Uterus (tissue), 4 donors: ENCODE data around the gene OMA1. TPM values are rescaled to one million over a fixed set of nuclear protein-coding genes. Genes with fewer than 3 reads are reported as not detected.

Experiments
- DNase-seq, 2 donors: peaks; one replicate each; pipeline ENCODE4 v3.0.0-alpha.2; 2019 to 2020
- H3K27ac ChIP-seq, 2 donors: fragments of 200-600 bp; sonication (generic); 1 replicate in 1 of 2; 2 replicates in 1 of 2; pipeline ENCODE4 v1.5.1; 2016 to 2018
- H3K27me3 ChIP-seq, 2 donors: fragments of 200-600 bp; sonication (generic); one replicate each; pipeline ENCODE4 v1.5.1; 2018 to 2019; ENCODE audit warnings: control low read depth in 1 of 2
- H3K36me3 ChIP-seq, 2 donors: fragments of 200-600 bp; sonication (generic); one replicate each; pipeline ENCODE4 v1.5.1; 2019; ENCODE audit warnings: control low read depth in 1 of 2
- H3K4me1 ChIP-seq, 2 donors: fragments of 200-600 bp; sonication (generic); one replicate each; pipeline ENCODE4 v1.5.1; 2018 to 2019; ENCODE audit warnings: control low read depth in 1 of 2
- H3K4me3 ChIP-seq, 2 donors: fragments of 200-600 bp; sonication (generic); 1 replicate in 1 of 2; 2 replicates in 1 of 2; pipeline ENCODE4 v1.5.1; 2018 to 2019; ENCODE audit warnings: mild to moderate bottlenecking in 1 of 2
- H3K9me3 ChIP-seq, 2 donors: fragments of 200-600 bp; sonication (generic); one replicate each; pipeline ENCODE4 v1.5.1; 2019; ENCODE audit warnings: control low read depth in 1 of 2
- CTCF ChIP-seq, 4 experiments: fragments of 200-600 bp in 2 of 4; fragments of 450-650 bp in 2 of 4; sonication (generic) in 2 of 4; IDR thresholded peaks; one replicate each; pipeline ENCODE4 v1.5.1; 2016 to 2019; ENCODE audit warnings: antibody characterized with exemption in 4 of 4, mild to moderate bottlenecking in 2 of 4, moderate library complexity in 1 of 4
- POLR2A ChIP-seq, 2 donors: fragments of 450-650 bp; IDR thresholded peaks; one replicate each; pipeline ENCODE4 v1.6.1; 2016; ENCODE audit warnings: antibody characterized with exemption in 2 of 2, mild to moderate bottlenecking in 1 of 2, moderate library complexity in 1 of 2
- intact Hi-C: fragments of 100-400 bp; cut with DNase I; formaldehyde crosslinking; loops from one replicate; pipeline ENCODE4 v1.15.1; 2023; ENCODE audit warnings: low total_unique reads
- total RNA-seq, 4 donors: library from RNA; depleted of rRNA in 3 of 4; stranded (reverse); fragments of >200 nt in 3 of 4; gene quantifications; one replicate each; pipeline versions ENCODE4 v1.1.0 to v1.2.4, GENCODE V29; 2014 to 2023
- donor health status: DM: yes; HTN: yes; CAD: no.

The OMA1 gene
- total RNA-seq = 10 to 100 TPM; 45.9 to 97.6 (median 65.4) TPM

GRCh38 chr1:58546520-58547308, at the start of gene OMA1:
Gene OMA1 (minus strand): TSS chr1:58546726. CDS start chr1:58539294, 7,432 bp downstream.
- TF ChIP-seq CTCF (IDR thresholded peaks at IDR 0.05) (peak; percentile 98 to 99 (median 99)), POLR2A (IDR thresholded peaks at IDR 0.05) (peak; percentile 84 to 97)
- H3K4me3 ChIP-seq = peak within 1 kb of the TSS; percentile 81 to 85
- no peaks in the 10 kb centered on the region for H3K9me3 ChIP-seq
- peak; percentile 97 to 99 for DNase-seq
- no peaks in the 10 kb centered on the region for H3K27me3 ChIP-seq
- H3K4me1 ChIP-seq = peaks cover 0 to 3% of the 10 kb centered on the region in 2 donors
- no peaks in the 10 kb centered on the region for H3K36me3 ChIP-seq
- intact Hi-C loops = no loop called here
- peak within 1 kb of the TSS; percentile 99 to 100 for H3K27ac ChIP-seq

- Histone ChIP-seq H3K9me3 (no peaks in the 10 kb centered on the region), H3K27ac (no peak overlapping the region), H3K4me3 (no peak overlapping the region), H3K27me3 (no peaks in the 10 kb centered on the region), H3K4me1 (peaks cover 0 to 3% of the 10 kb centered on the region in 2 donors), H3K36me3 (no peaks in the 10 kb centered on the region)
- intact Hi-C loops = no loop called here
- no peak for TF ChIP-seq CTCF (IDR thresholded peaks at IDR 0.05)
- no peak for TF ChIP-seq POLR2A (IDR thresholded peaks at IDR 0.05)
- no peak for DNase-seq
These were observed 48.0 kb upstream of the OMA1 start for GRCh38 chr1:58594546-58594945.

GRCh38 chr1:58592522-58593134, 46.1 kb upstream of the OMA1 start:
- H3K27me3 ChIP-seq = no peaks in the 10 kb centered on the region
- H3K36me3 ChIP-seq = no peaks in the 10 kb centered on the region
- intact Hi-C loops = no loop called here
- no peaks in the 10 kb centered on the region for H3K4me1 ChIP-seq
- peak; percentile 66 to 75 for DNase-seq
- TF ChIP-seq CTCF (IDR thresholded peaks at IDR 0.05) (no peak), POLR2A (IDR thresholded peaks at IDR 0.05) (no peak)
- H3K4me3 ChIP-seq = no peak overlapping the region
- H3K27ac ChIP-seq = peak overlapping the region; percentile 76 to 78
- H3K9me3 ChIP-seq = no peaks in the 10 kb centered on the region

GRCh38 chr1:58591806-58592205, 45.3 kb upstream of the OMA1 start:
- intact Hi-C loops = no loop called here
- H3K9me3 ChIP-seq = no peaks in the 10 kb centered on the region
- no peak for TF ChIP-seq POLR2A (IDR thresholded peaks at IDR 0.05)
- no peak for TF ChIP-seq CTCF (IDR thresholded peaks at IDR 0.05)
- peak overlapping the region; percentile 76 to 78 for H3K27ac ChIP-seq
- H3K4me3 ChIP-seq = no peak overlapping the region
- no peaks in the 10 kb centered on the region for H3K36me3 ChIP-seq
- no peaks in the 10 kb centered on the region for H3K4me1 ChIP-seq
- no peak for DNase-seq
- H3K27me3 ChIP-seq = no peaks in the 10 kb centered on the region

GRCh38 chr1:58590019-58590418, 43.5 kb upstream of the OMA1 start:
- H3K27ac ChIP-seq = no peak overlapping the region
- no peak for DNase-seq
- no peaks in the 10 kb centered on the region for H3K27me3 ChIP-seq
- H3K4me1 ChIP-seq = peaks cover 0 to 5% of the 10 kb centered on the region in 2 donors
- H3K9me3 ChIP-seq = no peaks in the 10 kb centered on the region
- no peaks in the 10 kb centered on the region for H3K36me3 ChIP-seq
- intact Hi-C loops = no loop called here
- H3K4me3 ChIP-seq = no peak overlapping the region
- TF ChIP-seq POLR2A (IDR thresholded peaks at IDR 0.05) = no peak
